ENCODE measurements around the gene ARHGEF6. TPM values are rescaled to one million over a fixed set of nuclear protein-coding genes. Genes with fewer than 3 reads are reported as not detected.

Gene ARHGEF6
- total and polyA plus RNA-seq, 2 experiments from 2014 or later, result 4.3 to 7.7 TPM

GRCh38 chrX:136819031-136819703 is 38.4 kb upstream of the ARHGEF6 start:
- Histone ChIP-seq H4K20me1 (ENCODE audit: insufficient read depth) (no peaks in the 10 kb centered on the region), H2AFZ (no peak overlapping the region), H3K4me3 (no peak overlapping the region), H3K27me3 (replicated peaks; ENCODE audit: insufficient read depth) (no peaks in the 10 kb centered on the region), H3K9ac (no peak overlapping the region), H3K36me3 (ENCODE audit: low read depth) (no peaks in the 10 kb centered on the region), H3K9me3 (ENCODE audit: low read depth) (no peaks in the 10 kb centered on the region), H3K9me2 (ENCODE audit: insufficient read depth) (no peaks in the 10 kb centered on the region), H3K79me2 (ENCODE audit: insufficient read depth) (no peaks in the 10 kb centered on the region), H3K27ac (no peak overlapping the region), H3K4me1 (ENCODE audit: insufficient read depth) (peaks cover 24% of the 10 kb centered on the region), H3F3A (ENCODE audit: insufficient read depth) (peaks cover 7% of the 10 kb centered on the region; the same call in 1 of the 2 replicates), H3K4me2 (ENCODE audit: unreplicated experiment) (no peak overlapping the region)
- TF ChIP-seq EZH2 (IDR thresholded peaks at IDR 0.05; ENCODE audit: insufficient read depth, poor library complexity, severe bottlenecking) (no peak), EZH2phosphoT487 (IDR thresholded peaks at IDR 0.05; ENCODE audit: insufficient read depth, low read depth) (no peak)
- WGBS, 2 experiments (ENCODE audit: low coverage in 1 of 2, low lambda C conversion rate in 2 of 2, missing lambda C conversion rate in 2 of 2), result 92 to 100% methylated on average over 4 to 5 of the region's 5 CpGs
- in situ Hi-C loops (cut with MboI), result no loop called here
- DNase-seq, result no peak

GRCh38 chrX:136816975-136817374 is 36.2 kb upstream of the ARHGEF6 start:
- H3K9me3 ChIP-seq (ENCODE audit: low read depth), result no peaks in the 10 kb centered on the region
- H3K36me3 ChIP-seq (ENCODE audit: low read depth), result no peaks in the 10 kb centered on the region
- peak overlapping the region; percentile 48 for H3K4me2 ChIP-seq (ENCODE audit: unreplicated experiment)
- no peaks in the 10 kb centered on the region for H3K79me2 ChIP-seq (ENCODE audit: insufficient read depth)
- peak; percentile 52 for DNase-seq
- no peaks in the 10 kb centered on the region for H3K9me2 ChIP-seq (ENCODE audit: insufficient read depth)
- H2AFZ ChIP-seq, result no peak overlapping the region
- peaks cover 7% of the 10 kb centered on the region; the same call in 1 of the 2 replicates for H3F3A ChIP-seq (ENCODE audit: insufficient read depth)
- no peak overlapping the region for H3K9ac ChIP-seq
- H3K27ac ChIP-seq, result peak overlapping the region; percentile 35
- in situ Hi-C loops (cut with MboI), result no loop called here
- TF ChIP-seq EZH2 (IDR thresholded peaks at IDR 0.05; ENCODE audit: insufficient read depth, poor library complexity, severe bottlenecking) (no peak), EZH2phosphoT487 (IDR thresholded peaks at IDR 0.05; ENCODE audit: insufficient read depth, low read depth) (no peak)
- H3K27me3 ChIP-seq (replicated peaks; ENCODE audit: insufficient read depth), result no peaks in the 10 kb centered on the region
- WGBS, 2 experiments (ENCODE audit: low coverage in 1 of 2, low lambda C conversion rate in 2 of 2, missing lambda C conversion rate in 2 of 2), result 0 to 1% methylated on average over 3 of the region's 3 CpGs
- H4K20me1 ChIP-seq (ENCODE audit: insufficient read depth), result no peaks in the 10 kb centered on the region
- peaks cover 11% of the 10 kb centered on the region for H3K4me1 ChIP-seq (ENCODE audit: insufficient read depth)
- no peak overlapping the region for H3K4me3 ChIP-seq

GRCh38 chrX:136814847-136815750 is 34.4 kb upstream of the ARHGEF6 start:
- H3K27me3 ChIP-seq (replicated peaks; ENCODE audit: insufficient read depth), result no peaks in the 10 kb centered on the region
- DNase-seq, result no peak
- H3K4me2 ChIP-seq (ENCODE audit: unreplicated experiment), result no peak overlapping the region
- peaks cover 11% of the 10 kb centered on the region for H3K4me1 ChIP-seq (ENCODE audit: insufficient read depth)
- no peaks in the 10 kb centered on the region for H3K79me2 ChIP-seq (ENCODE audit: insufficient read depth)
- in situ Hi-C loops (cut with MboI), result no loop called here
- TF ChIP-seq EZH2phosphoT487 (IDR thresholded peaks at IDR 0.05; ENCODE audit: insufficient read depth, low read depth) (no peak), EZH2 (IDR thresholded peaks at IDR 0.05; ENCODE audit: insufficient read depth, poor library complexity, severe bottlenecking) (no peak)
- no peaks in the 10 kb centered on the region for H3K36me3 ChIP-seq (ENCODE audit: low read depth)
- no peak overlapping the region for H3K27ac ChIP-seq
- peaks cover 7% of the 10 kb centered on the region; the same call in 1 of the 2 replicates for H3F3A ChIP-seq (ENCODE audit: insufficient read depth)
- H3K4me3 ChIP-seq, result no peak overlapping the region
- H3K9me2 ChIP-seq (ENCODE audit: insufficient read depth), result no peaks in the 10 kb centered on the region
- H3K9me3 ChIP-seq (ENCODE audit: low read depth), result no peaks in the 10 kb centered on the region
- no peak overlapping the region for H3K9ac ChIP-seq
- H4K20me1 ChIP-seq (ENCODE audit: insufficient read depth), result no peaks in the 10 kb centered on the region
- H2AFZ ChIP-seq, result no peak overlapping the region
- WGBS, 2 experiments (ENCODE audit: low coverage in 1 of 2, low lambda C conversion rate in 2 of 2, missing lambda C conversion rate in 2 of 2), result 79 to 96% methylated on average over 3 of the region's 3 CpGs

GRCh38 chrX:136812286-136812685 is 31.6 kb upstream of the ARHGEF6 start:
- Histone ChIP-seq H3K9ac (no peak overlapping the region), H3K36me3 (ENCODE audit: low read depth) (no peaks in the 10 kb centered on the region), H3K79me2 (ENCODE audit: insufficient read depth) (no peaks in the 10 kb centered on the region), H3F3A (ENCODE audit: insufficient read depth) (peaks cover 7% of the 10 kb centered on the region; the same call in 1 of the 2 replicates), H4K20me1 (ENCODE audit: insufficient read depth) (no peaks in the 10 kb centered on the region), H3K9me2 (ENCODE audit: insufficient read depth) (no peaks in the 10 kb centered on the region), H2AFZ (no peak overlapping the region; the same call in 1 of the 2 replicates), H3K9me3 (ENCODE audit: low read depth) (no peaks in the 10 kb centered on the region), H3K4me1 (ENCODE audit: insufficient read depth) (peaks cover 10% of the 10 kb centered on the region), H3K4me3 (no peak overlapping the region), H3K27me3 (replicated peaks; ENCODE audit: insufficient read depth) (no peaks in the 10 kb centered on the region), H3K4me2 (ENCODE audit: unreplicated experiment) (no peak overlapping the region), H3K27ac (no peak overlapping the region)
- TF ChIP-seq EZH2phosphoT487 (IDR thresholded peaks at IDR 0.05; ENCODE audit: insufficient read depth, low read depth), result no peak
- no peak for TF ChIP-seq EZH2 (IDR thresholded peaks at IDR 0.05; ENCODE audit: insufficient read depth, poor library complexity, severe bottlenecking)
- in situ Hi-C loops (cut with MboI), result no loop called here
- 81 to 89% methylated on average over 1 of the region's 1 CpG for WGBS, 2 experiments (ENCODE audit: low coverage in 1 of 2, low lambda C conversion rate in 2 of 2, missing lambda C conversion rate in 2 of 2)
- DNase-seq, result peak; percentile 45
